Pancreas (tissue), 10 donors: ENCODE measurements around the gene CCL11. TPM values are rescaled to one million over a fixed set of nuclear protein-coding genes. Genes with fewer than 3 reads are reported as not detected.

Source experiments
- ATAC-seq, 4 donors: fragments of 200-7000 bp; cut with Tn5 transposase; one replicate each; pipeline versions ENCODE4 v1.8.0 to v1.9.1; 2020; ENCODE audit warnings: mild to moderate bottlenecking in 4 of 4, moderate library complexity in 4 of 4
- DNase-seq, 6 donors: peaks; one replicate each; pipeline ENCODE4 v3.0.0-alpha.2; 2020
- FAIRE-seq: peaks from 2 replicates; lab custom pipeline; 2012; peaks lifted over from hg19 to GRCh38; lab: Jason Lieb, UNC
- H3K27ac ChIP-seq, 4 donors: fragments of 200-600 bp; sonication (generic); 1 replicate in 3 of 4; 2 replicates in 1 of 4; pipeline versions ENCODE4 v1.5.0 to v1.8.0; 2020
- H3K27me3 ChIP-seq, 4 donors: fragments of 200-600 bp; one replicate each; pipeline ENCODE4 v1.8.0; 2021
- H3K36me3 ChIP-seq, 3 donors: fragments of 200-600 bp; sonication (generic) in 1 of 3; one replicate each; pipeline versions ENCODE4 v1.5.0 to v1.8.0; 2020 to 2021
- H3K4me1 ChIP-seq, 3 donors: fragments of 200-600 bp; one replicate each; pipeline ENCODE4 v1.8.0; 2021
- H3K4me3 ChIP-seq, 4 donors: fragments of 200-600 bp; sonication (generic) in 2 of 4; one replicate each; pipeline versions ENCODE4 v1.5.0 to v1.8.0; 2020 to 2021
- H3K9me3 ChIP-seq, 4 donors: fragments of 200-600 bp; one replicate each; pipeline ENCODE4 v1.8.0; 2021
- WGBS, 2 donors: extraction: QIAGEN DNeasy Blood & Tissue Kit; methylation state at CpG; one replicate each; pipeline ENCODE4 v1.1.7; 2013; 5-methylcytosine and 5-hydroxymethylcytosine counted together
- intact Hi-C, 3 donors: fragments of 100-400 bp; cut with DNase I; formaldehyde crosslinking; loops; one replicate each; pipeline versions ENCODE4 v1.11.1 to v1.14.2; 2022
- polyA plus RNA-seq, 2 donors: library from polyadenylated mRNA; stranded (reverse); fragments of 200-250 nt; gene quantifications; one replicate each; pipeline ENCODE4 v1.2.3, GENCODE V29; 2013
- total RNA-seq, 6 donors: library from RNA; stranded (reverse); fragmentation: NEBNext Ultra II Directional in 4 of 6; extraction: Animal tissue kit (Norgen Biotek cat#: 25700) in 4 of 6; gene quantifications; one replicate each; pipeline versions ENCODE4 v1.2.1 to v1.2.4, GENCODE V29; 2021 to 2023
- TF ChIP-seq, protein P1 (sequence below), 4 donors: fragments of 200-600 bp; sonication (generic) in 3 of 4; IDR thresholded peaks; one replicate each; pipeline versions ENCODE4 v1.5.0 to v1.8.0; 2021; ENCODE audit warnings: antibody characterized with exemption in 4 of 4
- donor health status: healthy with polysubstance abuse.
- donor health status: DM: no; HTN: no; CAD: no; lungs with moderate emphysema.
- donor health status: DM: no; HTN: no; CAD: no.
- donor health status: control.
- donor health status: control.
- donor health status: Bipolar disorder and iron deficiency.
- donor health status: DM: yes; HTN: yes; CAD: no.
- donor health status: DM: no; HTN: no; CAD: no.
- donor health status: DM: no; HTN: no; CAD: no.
- donor health status: DM: yes; HTN: yes; CAD: no.

The CCL11 gene
- total and polyA plus RNA-seq, 8 donors, result 0.43 to 4.0 (median 1.1) TPM; not detected in 3

DNA sequence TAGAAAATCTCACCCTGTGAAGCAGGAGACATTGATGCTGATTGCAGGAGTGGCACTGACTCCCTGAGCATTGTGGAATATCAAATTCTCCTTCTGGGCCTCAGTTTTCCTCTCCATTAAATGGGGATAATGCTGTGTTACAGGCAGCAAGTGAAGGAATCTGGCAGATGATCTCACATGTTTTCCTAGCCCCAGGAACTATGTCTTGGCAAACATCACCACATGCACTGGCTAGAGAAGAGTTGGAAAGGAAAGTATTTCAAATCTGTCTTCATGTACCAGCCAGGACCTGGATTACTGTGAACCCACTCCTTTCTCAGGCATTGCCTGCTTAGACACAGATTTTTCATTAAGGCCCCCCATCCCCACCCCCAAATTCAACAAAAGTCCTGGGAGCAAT is 20.1 kb downstream of the CCL11 start:
- H3K27ac ChIP-seq, result no peak overlapping the region
- FAIRE-seq (no peak), DNase-seq (no peak), ATAC-seq (no peak)
- TF ChIP-seq, protein P1, sequence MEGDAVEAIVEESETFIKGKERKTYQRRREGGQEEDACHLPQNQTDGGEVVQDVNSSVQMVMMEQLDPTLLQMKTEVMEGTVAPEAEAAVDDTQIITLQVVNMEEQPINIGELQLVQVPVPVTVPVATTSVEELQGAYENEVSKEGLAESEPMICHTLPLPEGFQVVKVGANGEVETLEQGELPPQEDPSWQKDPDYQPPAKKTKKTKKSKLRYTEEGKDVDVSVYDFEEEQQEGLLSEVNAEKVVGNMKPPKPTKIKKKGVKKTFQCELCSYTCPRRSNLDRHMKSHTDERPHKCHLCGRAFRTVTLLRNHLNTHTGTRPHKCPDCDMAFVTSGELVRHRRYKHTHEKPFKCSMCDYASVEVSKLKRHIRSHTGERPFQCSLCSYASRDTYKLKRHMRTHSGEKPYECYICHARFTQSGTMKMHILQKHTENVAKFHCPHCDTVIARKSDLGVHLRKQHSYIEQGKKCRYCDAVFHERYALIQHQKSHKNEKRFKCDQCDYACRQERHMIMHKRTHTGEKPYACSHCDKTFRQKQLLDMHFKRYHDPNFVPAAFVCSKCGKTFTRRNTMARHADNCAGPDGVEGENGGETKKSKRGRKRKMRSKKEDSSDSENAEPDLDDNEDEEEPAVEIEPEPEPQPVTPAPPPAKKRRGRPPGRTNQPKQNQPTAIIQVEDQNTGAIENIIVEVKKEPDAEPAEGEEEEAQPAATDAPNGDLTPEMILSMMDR (IDR thresholded peaks at IDR 0.05), result no peak
- no peaks in the 10 kb centered on the region for H3K36me3 ChIP-seq
- H3K4me1 ChIP-seq, result no peaks in the 10 kb centered on the region
- intact Hi-C loops, result loop anchor here in 1 of 3 donors (10.0 kb wide), 1 partner anchor 101 kb away; no protein-coding TSS in a partner anchor
- no peak overlapping the region for H3K4me3 ChIP-seq
- no peaks in the 10 kb centered on the region for H3K9me3 ChIP-seq
- H3K27me3 ChIP-seq, result no peaks in the 10 kb centered on the region

DNA sequence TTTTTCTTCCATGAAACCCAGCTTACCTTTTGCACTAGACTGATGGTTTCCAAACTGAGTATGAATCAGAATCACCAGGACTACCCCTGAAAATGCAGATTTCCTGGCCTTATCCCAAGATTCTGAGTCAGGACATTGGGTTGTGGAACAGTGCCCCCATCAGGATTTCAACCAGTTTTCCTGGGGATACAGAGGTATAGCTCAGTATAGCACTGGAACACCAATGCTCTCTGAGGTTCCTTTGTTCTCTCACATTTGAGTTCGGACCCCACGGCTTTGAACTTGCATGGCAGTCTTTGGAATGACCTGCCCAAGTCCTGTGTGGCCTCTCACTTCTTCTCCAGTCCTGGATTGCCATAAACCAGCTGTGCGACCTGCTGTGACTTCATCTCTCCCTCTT is 20.9 kb downstream of the CCL11 start:
- no peaks in the 10 kb centered on the region for H3K4me1 ChIP-seq
- no peaks in the 10 kb centered on the region for H3K36me3 ChIP-seq
- peak in 3 of 4 donors; percentile 21 to 81 (median 77) for ATAC-seq
- TF ChIP-seq, protein P1 (IDR thresholded peaks at IDR 0.05), result peak in 1 of 4 donors; percentile 10
- no peak for FAIRE-seq
- H3K4me3 ChIP-seq, result no peak overlapping the region
- DNase-seq, result peak in 2 of 6 donors; percentile 17 to 23
- H3K9me3 ChIP-seq, result no peaks in the 10 kb centered on the region
- 33 to 38% methylated on average over 3 of the region's 3 CpGs for WGBS, 2 donors
- H3K27ac ChIP-seq, result no peak overlapping the region
- no peaks in the 10 kb centered on the region for H3K27me3 ChIP-seq
- intact Hi-C loops, result loop anchor here in 1 of 3 donors (10.0 kb wide), 1 partner anchor 102 kb away; no protein-coding TSS in a partner anchor

DNA sequence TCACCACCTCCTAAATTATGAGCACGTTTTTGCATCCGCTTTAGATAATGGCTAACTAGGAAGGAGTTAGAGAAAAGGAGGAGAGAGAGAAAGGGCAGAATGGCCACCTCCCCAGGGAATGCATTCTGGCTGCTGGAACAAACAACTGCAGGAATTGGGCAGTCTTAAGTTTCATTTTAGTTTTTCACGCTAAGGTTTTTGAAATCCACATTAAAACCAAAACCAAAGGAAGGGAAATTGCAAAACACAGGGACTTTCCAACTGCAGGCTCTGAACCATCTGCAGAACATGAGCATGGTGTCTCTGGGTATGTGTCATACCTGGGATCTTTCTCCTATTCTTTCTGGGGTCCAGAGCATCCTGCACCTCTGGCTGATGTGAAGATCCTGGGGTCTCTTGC is 21.6 kb downstream of the CCL11 start:
- FAIRE-seq (no peak), DNase-seq (no peak), ATAC-seq (peak in 2 of 4 donors; percentile 38 to 52)
- H3K4me1 ChIP-seq, result no peaks in the 10 kb centered on the region
- TF ChIP-seq, protein P1 (IDR thresholded peaks at IDR 0.05), result no peak
- H3K27me3 ChIP-seq, result no peaks in the 10 kb centered on the region
- H3K27ac ChIP-seq, result no peak overlapping the region
- WGBS, 2 donors, result 37 to 46% methylated on average over 3 of the region's 3 CpGs
- no peaks in the 10 kb centered on the region for H3K36me3 ChIP-seq
- intact Hi-C loops, result loop anchor here in 1 of 3 donors (10.0 kb wide), 1 partner anchor 102 kb away; no protein-coding TSS in a partner anchor
- H3K4me3 ChIP-seq, result no peak overlapping the region
- no peaks in the 10 kb centered on the region for H3K9me3 ChIP-seq

DNA sequence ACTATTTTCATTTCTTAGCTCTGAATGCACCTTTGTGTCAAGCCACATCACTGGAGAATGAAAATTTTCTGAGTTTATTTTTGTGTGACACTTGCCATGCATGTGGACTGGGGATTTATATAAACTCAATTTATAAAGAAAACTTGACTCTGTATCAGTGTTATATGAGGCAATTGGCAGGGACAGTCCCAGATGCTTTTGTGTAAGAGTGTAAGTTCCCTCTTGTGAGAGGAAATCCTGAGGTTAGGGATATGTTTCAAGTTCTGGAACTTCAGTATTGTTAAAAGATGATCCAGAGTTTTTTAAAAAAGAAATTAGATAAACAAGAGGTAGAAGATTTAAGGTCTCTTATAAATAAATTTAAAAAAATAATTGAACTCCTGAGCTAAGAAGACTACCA is 22.8 kb downstream of the CCL11 start:
- H3K4me3 ChIP-seq, result no peak overlapping the region
- H3K36me3 ChIP-seq, result no peaks in the 10 kb centered on the region
- intact Hi-C loops, result loop anchor here in 1 of 3 donors (10.0 kb wide), 1 partner anchor 104 kb away; no protein-coding TSS in a partner anchor
- H3K27ac ChIP-seq, result no peak overlapping the region
- FAIRE-seq, result no peak
- no peaks in the 10 kb centered on the region for H3K9me3 ChIP-seq
- TF ChIP-seq, protein P1 (IDR thresholded peaks at IDR 0.05), result no peak
- ATAC-seq, result no peak
- no peaks in the 10 kb centered on the region for H3K4me1 ChIP-seq
- H3K27me3 ChIP-seq, result no peaks in the 10 kb centered on the region
- DNase-seq, result no peak

DNA sequence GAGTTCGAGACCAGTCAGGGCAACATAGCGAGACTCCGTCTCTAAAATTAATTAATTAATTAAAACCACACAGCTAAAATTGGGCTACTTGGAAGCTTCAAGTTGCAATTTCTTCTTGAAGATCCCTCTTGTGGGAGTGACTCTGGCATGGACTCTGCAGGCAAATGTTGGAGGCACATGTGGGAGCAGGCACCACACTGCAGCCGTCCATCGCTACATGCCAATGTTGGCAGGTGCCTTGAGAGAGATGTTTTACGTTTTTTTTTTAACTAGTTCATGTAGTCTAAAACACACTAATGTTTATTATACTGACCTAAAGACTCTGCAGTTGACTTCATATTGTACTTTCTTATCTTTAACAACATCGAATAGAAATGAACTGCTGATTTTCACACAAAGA is 25.7 kb downstream of the CCL11 start:
- H3K4me3 ChIP-seq, result no peak overlapping the region
- TF ChIP-seq, protein P1 (IDR thresholded peaks at IDR 0.05), result no peak
- WGBS, 2 donors, result 64 to 68% methylated on average over 7 of the region's 7 CpGs
- FAIRE-seq, result no peak
- H3K27ac ChIP-seq, result no peak overlapping the region
- H3K27me3 ChIP-seq, result peaks cover 0 to 7% (median 0%) of the 10 kb centered on the region in 4 donors
- intact Hi-C loops, result no loop called here
- no peak for DNase-seq
- H3K9me3 ChIP-seq, result no peaks in the 10 kb centered on the region
- ATAC-seq, result no peak
- H3K36me3 ChIP-seq, result no peaks in the 10 kb centered on the region
- H3K4me1 ChIP-seq, result no peaks in the 10 kb centered on the region
